WTC11 (cell line): ENCODE results near the gene SLC14A1. TPM values are rescaled to one million over a fixed set of nuclear protein-coding genes. Genes with fewer than 3 reads are reported as not detected.

Source experiments
- ATAC-seq: fragments of 200-7000 bp; cut with Tn5 transposase; 2 replicates; pipeline ENCODE4 v1.10.0; 2021; ENCODE audit warnings: mild to moderate bottlenecking, moderate library complexity
- CTCF ChIA-PET: fragments of 300-600 bp; sonication (Branson Sonifier 250); formaldehyde crosslinking; loops from one replicate; lab custom pipeline; 2021; ENCODE audit warnings: antibody characterized with exemption; lab: Charles Lee
- POLR2A ChIA-PET: fragments of 350-600 bp; sonication (Branson Sonifier 250); formaldehyde crosslinking; loops from one replicate; lab custom pipeline; 2021; ENCODE audit warnings: antibody characterized with exemption; lab: Charles Lee
- DNase-seq: peaks from one replicate; pipeline ENCODE4 v3.0.0; 2021; ENCODE audit warnings: low spot score
- H3K27ac Mint-ChIP-seq: 2 replicates; pipeline ENCODE4 v1.8.0; 2021; ENCODE audit warnings: mixed read lengths
- H3K27me3 Mint-ChIP-seq: 2 replicates; pipeline ENCODE4 v1.8.0; 2021; ENCODE audit warnings: low read depth, mild to moderate bottlenecking, moderate library complexity, mixed read lengths
- H3K36me3 Mint-ChIP-seq: 2 replicates; pipeline ENCODE4 v1.8.0; 2021; ENCODE audit warnings: mixed read lengths
- H3K4me1 Mint-ChIP-seq: 2 replicates; pipeline ENCODE4 v1.8.0; 2022; ENCODE audit warnings: mixed read lengths
- H3K4me3 Mint-ChIP-seq: 2 replicates; pipeline ENCODE4 v1.8.0; 2021; ENCODE audit warnings: mild to moderate bottlenecking, moderate library complexity, mixed read lengths
- H3K9me3 Mint-ChIP-seq: 2 replicates; pipeline ENCODE4 v1.8.0; 2021; ENCODE audit warnings: mixed read lengths
- GTF2I ChIP-seq: fragments of 250-450 bp; sonication (Bioruptor Pico); conservative IDR thresholded peaks from 2 replicates; pipeline ENCODE4 v1.4.0; 2021; ENCODE audit warnings: mild to moderate bottlenecking
- HMGA2 ChIP-seq: fragments of 250-450 bp; sonication (Bioruptor Pico); IDR thresholded peaks from 2 replicates; pipeline ENCODE4 v1.4.0; 2021; ENCODE audit warnings: mild to moderate bottlenecking, moderate library complexity
- MXD4 ChIP-seq: fragments of 250-450 bp; sonication (Bioruptor Pico); IDR thresholded peaks from 2 replicates; pipeline ENCODE4 v1.8.0; 2021; ENCODE audit warnings: mild to moderate bottlenecking, moderate library complexity, borderline replicate concordance
- PRRX2 ChIP-seq: fragments of 250-450 bp; sonication (Bioruptor Pico); IDR thresholded peaks from 2 replicates; pipeline ENCODE4 v1.8.0; 2021; ENCODE audit warnings: mild to moderate bottlenecking
- RELA ChIP-seq: sonication (generic); formaldehyde crosslinking; IDR thresholded peaks from 2 replicates; pipeline ENCODE4 v1.8.1; 2022; ENCODE audit warnings: missing genetic modification reagents, mild to moderate bottlenecking, borderline replicate concordance
- SP1 ChIP-seq: sonication (generic); formaldehyde crosslinking; conservative IDR thresholded peaks from 2 replicates; pipeline ENCODE4 v1.8.1; 2022; ENCODE audit warnings: missing genetic modification reagents
- TEAD4 ChIP-seq: sonication (generic); formaldehyde crosslinking; IDR thresholded peaks from 2 replicates; pipeline ENCODE4 v1.8.0; 2022; ENCODE audit warnings: mild to moderate bottlenecking, missing genetic modification reagents
- TP53 ChIP-seq: sonication (generic); formaldehyde crosslinking; IDR thresholded peaks from 2 replicates; pipeline ENCODE4 v1.8.1; 2023; ENCODE audit warnings: mild to moderate bottlenecking, missing genetic modification reagents
- ZNF416 ChIP-seq: fragments of 250-450 bp; sonication (Bioruptor Pico); IDR thresholded peaks from 2 replicates; pipeline ENCODE4 v1.9.0; 2021; ENCODE audit warnings: mild to moderate bottlenecking, inconsistent platforms
- total RNA-seq: library from RNA; stranded (reverse); gene quantifications from 3 replicates; pipeline ENCODE4 v1.2.3, GENCODE V29; 2021
- TF ChIP-seq, protein P1 (sequence below): fragments of 250-450 bp; sonication (Bioruptor Pico); IDR thresholded peaks from 2 replicates; pipeline ENCODE4 v1.8.0; 2021; ENCODE audit warnings: mild to moderate bottlenecking
- TF ChIP-seq, protein P2 (sequence below): sonication (generic); formaldehyde crosslinking; IDR thresholded peaks from 2 replicates; pipeline ENCODE4 v1.8.1; 2023; ENCODE audit warnings: mild to moderate bottlenecking, missing genetic modification reagents, borderline replicate concordance
- TF ChIP-seq, protein P3 (sequence below): sonication (generic); formaldehyde crosslinking; IDR thresholded peaks from 2 replicates; pipeline ENCODE4 v1.8.0; 2023; ENCODE audit warnings: missing genetic modification reagents
- TF ChIP-seq, protein P4 (sequence below): sonication (generic); formaldehyde crosslinking; IDR thresholded peaks from 2 replicates; pipeline ENCODE4 v1.8.1; 2022; ENCODE audit warnings: mild to moderate bottlenecking, missing genetic modification reagents, moderate library complexity, borderline replicate concordance
- TF ChIP-seq, protein P5 (sequence below): sonication (generic); formaldehyde crosslinking; IDR thresholded peaks from 2 replicates; pipeline ENCODE4 v1.8.1; 2022; ENCODE audit warnings: mild to moderate bottlenecking, moderate library complexity, missing genetic modification reagents
- TF ChIP-seq, protein P6 (sequence below): sonication (generic); formaldehyde crosslinking; conservative IDR thresholded peaks from 2 replicates; pipeline ENCODE4 v1.8.1; 2023; ENCODE audit warnings: mild to moderate bottlenecking, low read depth, missing genetic modification reagents, moderate library complexity
- TF ChIP-seq, protein P7 (sequence below): sonication (generic); formaldehyde crosslinking; IDR thresholded peaks from 2 replicates; pipeline ENCODE4 v1.8.0; 2022; ENCODE audit warnings: missing genetic modification reagents

SLC14A1 gene
- total RNA-seq, 1 experiment from 2014 or later: not detected

DNA sequence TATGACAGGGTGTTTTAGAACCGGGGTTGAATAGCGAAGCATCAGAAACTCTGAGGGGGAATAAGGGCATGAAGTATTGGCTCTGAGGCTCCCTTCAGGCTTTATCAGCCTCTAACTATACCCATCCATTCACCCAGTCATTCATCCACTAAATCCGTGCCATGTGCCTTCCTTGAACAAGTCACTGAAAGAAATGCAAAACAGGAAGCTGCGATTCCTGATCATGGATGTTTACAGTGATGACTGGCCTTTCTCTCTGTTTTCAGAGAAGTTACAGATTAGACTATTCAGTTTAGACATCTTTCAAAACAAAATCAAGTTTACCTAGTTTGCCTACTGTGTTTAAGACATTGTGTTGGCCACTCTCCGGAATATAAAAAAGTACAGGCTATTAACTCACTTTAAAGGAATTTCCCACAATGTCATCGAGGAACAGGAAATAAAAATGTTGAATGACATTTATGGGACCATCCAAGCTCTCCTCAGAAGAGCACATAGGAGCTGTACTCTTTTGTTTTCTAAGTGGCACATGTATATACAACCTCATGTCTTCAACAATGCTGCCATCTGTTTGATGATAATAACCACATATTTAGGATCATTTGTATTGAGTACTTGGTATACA lies 43.8 kb upstream of the SLC14A1 start (continued):
- TF ChIP-seq, protein P1, sequence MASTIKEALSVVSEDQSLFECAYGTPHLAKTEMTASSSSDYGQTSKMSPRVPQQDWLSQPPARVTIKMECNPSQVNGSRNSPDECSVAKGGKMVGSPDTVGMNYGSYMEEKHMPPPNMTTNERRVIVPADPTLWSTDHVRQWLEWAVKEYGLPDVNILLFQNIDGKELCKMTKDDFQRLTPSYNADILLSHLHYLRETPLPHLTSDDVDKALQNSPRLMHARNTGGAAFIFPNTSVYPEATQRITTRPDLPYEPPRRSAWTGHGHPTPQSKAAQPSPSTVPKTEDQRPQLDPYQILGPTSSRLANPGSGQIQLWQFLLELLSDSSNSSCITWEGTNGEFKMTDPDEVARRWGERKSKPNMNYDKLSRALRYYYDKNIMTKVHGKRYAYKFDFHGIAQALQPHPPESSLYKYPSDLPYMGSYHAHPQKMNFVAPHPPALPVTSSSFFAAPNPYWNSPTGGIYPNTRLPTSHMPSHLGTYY: no peak
- no peak for TF ChIP-seq TP53 (CRISPR knock-in tag)
- no peak for TF ChIP-seq TEAD4 (CRISPR knock-in tag)
- TF ChIP-seq, protein P2, sequence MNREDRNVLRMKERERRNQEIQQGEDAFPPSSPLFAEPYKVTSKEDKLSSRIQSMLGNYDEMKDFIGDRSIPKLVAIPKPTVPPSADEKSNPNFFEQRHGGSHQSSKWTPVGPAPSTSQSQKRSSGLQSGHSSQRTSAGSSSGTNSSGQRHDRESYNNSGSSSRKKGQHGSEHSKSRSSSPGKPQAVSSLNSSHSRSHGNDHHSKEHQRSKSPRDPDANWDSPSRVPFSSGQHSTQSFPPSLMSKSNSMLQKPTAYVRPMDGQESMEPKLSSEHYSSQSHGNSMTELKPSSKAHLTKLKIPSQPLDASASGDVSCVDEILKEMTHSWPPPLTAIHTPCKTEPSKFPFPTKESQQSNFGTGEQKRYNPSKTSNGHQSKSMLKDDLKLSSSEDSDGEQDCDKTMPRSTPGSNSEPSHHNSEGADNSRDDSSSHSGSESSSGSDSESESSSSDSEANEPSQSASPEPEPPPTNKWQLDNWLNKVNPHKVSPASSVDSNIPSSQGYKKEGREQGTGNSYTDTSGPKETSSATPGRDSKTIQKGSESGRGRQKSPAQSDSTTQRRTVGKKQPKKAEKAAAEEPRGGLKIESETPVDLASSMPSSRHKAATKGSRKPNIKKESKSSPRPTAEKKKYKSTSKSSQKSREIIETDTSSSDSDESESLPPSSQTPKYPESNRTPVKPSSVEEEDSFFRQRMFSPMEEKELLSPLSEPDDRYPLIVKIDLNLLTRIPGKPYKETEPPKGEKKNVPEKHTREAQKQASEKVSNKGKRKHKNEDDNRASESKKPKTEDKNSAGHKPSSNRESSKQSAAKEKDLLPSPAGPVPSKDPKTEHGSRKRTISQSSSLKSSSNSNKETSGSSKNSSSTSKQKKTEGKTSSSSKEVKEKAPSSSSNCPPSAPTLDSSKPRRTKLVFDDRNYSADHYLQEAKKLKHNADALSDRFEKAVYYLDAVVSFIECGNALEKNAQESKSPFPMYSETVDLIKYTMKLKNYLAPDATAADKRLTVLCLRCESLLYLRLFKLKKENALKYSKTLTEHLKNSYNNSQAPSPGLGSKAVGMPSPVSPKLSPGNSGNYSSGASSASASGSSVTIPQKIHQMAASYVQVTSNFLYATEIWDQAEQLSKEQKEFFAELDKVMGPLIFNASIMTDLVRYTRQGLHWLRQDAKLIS (CRISPR knock-in tag): no peak
- TF ChIP-seq, protein P3, sequence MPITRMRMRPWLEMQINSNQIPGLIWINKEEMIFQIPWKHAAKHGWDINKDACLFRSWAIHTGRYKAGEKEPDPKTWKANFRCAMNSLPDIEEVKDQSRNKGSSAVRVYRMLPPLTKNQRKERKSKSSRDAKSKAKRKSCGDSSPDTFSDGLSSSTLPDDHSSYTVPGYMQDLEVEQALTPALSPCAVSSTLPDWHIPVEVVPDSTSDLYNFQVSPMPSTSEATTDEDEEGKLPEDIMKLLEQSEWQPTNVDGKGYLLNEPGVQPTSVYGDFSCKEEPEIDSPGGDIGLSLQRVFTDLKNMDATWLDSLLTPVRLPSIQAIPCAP (CRISPR knock-in tag): no peak
- TF ChIP-seq ZNF416 (CRISPR knock-in tag): no peak

DNA sequence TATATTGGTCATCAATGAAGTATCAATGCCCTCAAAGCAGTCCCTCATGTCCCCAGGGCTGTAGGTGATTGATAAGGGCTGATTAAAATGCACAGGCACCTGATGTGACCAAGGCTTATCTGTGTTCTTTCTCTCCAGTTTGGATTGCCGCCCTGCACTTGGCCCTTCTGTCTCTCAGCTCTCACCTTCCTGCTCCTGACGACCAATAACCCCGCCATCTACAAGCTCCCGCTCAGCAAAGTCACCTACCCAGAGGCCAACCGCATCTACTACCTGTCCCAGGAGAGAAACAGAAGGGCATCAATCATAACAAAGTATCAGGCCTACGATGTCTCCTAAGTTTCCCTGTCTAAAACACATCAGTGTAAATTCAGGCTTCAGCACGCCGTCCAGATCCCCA lies 41.8 kb upstream of the SLC14A1 start:
- no peaks in the 10 kb centered on the region for H3K36me3 Mint-ChIP-seq
- POLR2A ChIA-PET: no interaction called here
- no peaks in the 10 kb centered on the region for H3K27me3 Mint-ChIP-seq
- DNase-seq: no peak
- no peak overlapping the region for H3K27ac Mint-ChIP-seq
- CTCF ChIA-PET: interaction anchor here (1.3 kb wide), 1 partner anchor 157 kb away, joined by 3 read pairs; no protein-coding TSS in a partner anchor
- no peak overlapping the region for H3K4me3 Mint-ChIP-seq
- H3K9me3 Mint-ChIP-seq: no peaks in the 10 kb centered on the region
- TF ChIP-seq GTF2I (CRISPR knock-in tag): no peak
- no peak for TF ChIP-seq PRRX2 (CRISPR knock-in tag)
- TF ChIP-seq, protein P4, sequence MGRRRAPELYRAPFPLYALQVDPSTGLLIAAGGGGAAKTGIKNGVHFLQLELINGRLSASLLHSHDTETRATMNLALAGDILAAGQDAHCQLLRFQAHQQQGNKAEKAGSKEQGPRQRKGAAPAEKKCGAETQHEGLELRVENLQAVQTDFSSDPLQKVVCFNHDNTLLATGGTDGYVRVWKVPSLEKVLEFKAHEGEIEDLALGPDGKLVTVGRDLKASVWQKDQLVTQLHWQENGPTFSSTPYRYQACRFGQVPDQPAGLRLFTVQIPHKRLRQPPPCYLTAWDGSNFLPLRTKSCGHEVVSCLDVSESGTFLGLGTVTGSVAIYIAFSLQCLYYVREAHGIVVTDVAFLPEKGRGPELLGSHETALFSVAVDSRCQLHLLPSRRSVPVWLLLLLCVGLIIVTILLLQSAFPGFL (CRISPR knock-in tag): no peak
- TF ChIP-seq, protein P5, sequence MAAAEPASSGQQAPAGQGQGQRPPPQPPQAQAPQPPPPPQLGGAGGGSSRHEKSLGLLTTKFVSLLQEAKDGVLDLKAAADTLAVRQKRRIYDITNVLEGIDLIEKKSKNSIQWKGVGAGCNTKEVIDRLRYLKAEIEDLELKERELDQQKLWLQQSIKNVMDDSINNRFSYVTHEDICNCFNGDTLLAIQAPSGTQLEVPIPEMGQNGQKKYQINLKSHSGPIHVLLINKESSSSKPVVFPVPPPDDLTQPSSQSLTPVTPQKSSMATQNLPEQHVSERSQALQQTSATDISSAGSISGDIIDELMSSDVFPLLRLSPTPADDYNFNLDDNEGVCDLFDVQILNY: no peak
- TF ChIP-seq, protein P6, sequence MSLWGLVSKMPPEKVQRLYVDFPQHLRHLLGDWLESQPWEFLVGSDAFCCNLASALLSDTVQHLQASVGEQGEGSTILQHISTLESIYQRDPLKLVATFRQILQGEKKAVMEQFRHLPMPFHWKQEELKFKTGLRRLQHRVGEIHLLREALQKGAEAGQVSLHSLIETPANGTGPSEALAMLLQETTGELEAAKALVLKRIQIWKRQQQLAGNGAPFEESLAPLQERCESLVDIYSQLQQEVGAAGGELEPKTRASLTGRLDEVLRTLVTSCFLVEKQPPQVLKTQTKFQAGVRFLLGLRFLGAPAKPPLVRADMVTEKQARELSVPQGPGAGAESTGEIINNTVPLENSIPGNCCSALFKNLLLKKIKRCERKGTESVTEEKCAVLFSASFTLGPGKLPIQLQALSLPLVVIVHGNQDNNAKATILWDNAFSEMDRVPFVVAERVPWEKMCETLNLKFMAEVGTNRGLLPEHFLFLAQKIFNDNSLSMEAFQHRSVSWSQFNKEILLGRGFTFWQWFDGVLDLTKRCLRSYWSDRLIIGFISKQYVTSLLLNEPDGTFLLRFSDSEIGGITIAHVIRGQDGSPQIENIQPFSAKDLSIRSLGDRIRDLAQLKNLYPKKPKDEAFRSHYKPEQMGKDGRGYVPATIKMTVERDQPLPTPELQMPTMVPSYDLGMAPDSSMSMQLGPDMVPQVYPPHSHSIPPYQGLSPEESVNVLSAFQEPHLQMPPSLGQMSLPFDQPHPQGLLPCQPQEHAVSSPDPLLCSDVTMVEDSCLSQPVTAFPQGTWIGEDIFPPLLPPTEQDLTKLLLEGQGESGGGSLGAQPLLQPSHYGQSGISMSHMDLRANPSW: no peak
- no peak for TF ChIP-seq SP1
- TF ChIP-seq MXD4 (CRISPR knock-in tag): no peak
- TF ChIP-seq, protein P7, sequence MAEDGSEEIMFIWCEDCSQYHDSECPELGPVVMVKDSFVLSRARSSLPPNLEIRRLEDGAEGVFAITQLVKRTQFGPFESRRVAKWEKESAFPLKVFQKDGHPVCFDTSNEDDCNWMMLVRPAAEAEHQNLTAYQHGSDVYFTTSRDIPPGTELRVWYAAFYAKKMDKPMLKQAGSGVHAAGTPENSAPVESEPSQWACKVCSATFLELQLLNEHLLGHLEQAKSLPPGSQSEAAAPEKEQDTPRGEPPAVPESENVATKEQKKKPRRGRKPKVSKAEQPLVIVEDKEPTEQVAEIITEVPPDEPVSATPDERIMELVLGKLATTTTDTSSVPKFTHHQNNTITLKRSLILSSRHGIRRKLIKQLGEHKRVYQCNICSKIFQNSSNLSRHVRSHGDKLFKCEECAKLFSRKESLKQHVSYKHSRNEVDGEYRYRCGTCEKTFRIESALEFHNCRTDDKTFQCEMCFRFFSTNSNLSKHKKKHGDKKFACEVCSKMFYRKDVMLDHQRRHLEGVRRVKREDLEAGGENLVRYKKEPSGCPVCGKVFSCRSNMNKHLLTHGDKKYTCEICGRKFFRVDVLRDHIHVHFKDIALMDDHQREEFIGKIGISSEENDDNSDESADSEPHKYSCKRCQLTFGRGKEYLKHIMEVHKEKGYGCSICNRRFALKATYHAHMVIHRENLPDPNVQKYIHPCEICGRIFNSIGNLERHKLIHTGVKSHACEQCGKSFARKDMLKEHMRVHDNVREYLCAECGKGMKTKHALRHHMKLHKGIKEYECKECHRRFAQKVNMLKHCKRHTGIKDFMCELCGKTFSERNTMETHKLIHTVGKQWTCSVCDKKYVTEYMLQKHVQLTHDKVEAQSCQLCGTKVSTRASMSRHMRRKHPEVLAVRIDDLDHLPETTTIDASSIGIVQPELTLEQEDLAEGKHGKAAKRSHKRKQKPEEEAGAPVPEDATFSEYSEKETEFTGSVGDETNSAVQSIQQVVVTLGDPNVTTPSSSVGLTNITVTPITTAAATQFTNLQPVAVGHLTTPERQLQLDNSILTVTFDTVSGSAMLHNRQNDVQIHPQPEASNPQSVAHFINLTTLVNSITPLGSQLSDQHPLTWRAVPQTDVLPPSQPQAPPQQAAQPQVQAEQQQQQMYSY: no peak
- TF ChIP-seq RELA (CRISPR knock-in tag): no peak
- TF ChIP-seq HMGA2 (CRISPR knock-in tag): no peak
- TF ChIP-seq, protein P1: no peak
- H3K4me1 Mint-ChIP-seq: peaks cover 22% of the 10 kb centered on the region
- no peak for ATAC-seq
